Islet precursor cell (in vitro differentiated cells): ENCODE measurements around the gene DOCK4.

ENCODE experiments used
- DNase-seq: peaks from one replicate; pipeline ENCODE4 v3.0.0-alpha.2; 2018

DOCK4 gene

GRCh38 chr7:112105584-112106530, 100.3 kb downstream of the DOCK4 start:
- no peak for DNase-seq

- DNase-seq: no peak
Observed at GRCh38 chr7:112104120-112104519, 102.1 kb downstream of the DOCK4 start.

GRCh38 chr7:112103246-112103645, 103.0 kb downstream of the DOCK4 start:
- DNase-seq: no peak

GRCh38 chr7:112101201-112101846, 104.9 kb downstream of the DOCK4 start:
- no peak for DNase-seq

GRCh38 chr7:112097524-112097923, 108.7 kb downstream of the DOCK4 start:
- no peak for DNase-seq

- no peak for DNase-seq
Observed at GRCh38 chr7:112093409-112093808, 112.8 kb downstream of the DOCK4 start.

- DNase-seq: no peak
Observed at GRCh38 chr7:112092709-112093395, 113.3 kb downstream of the DOCK4 start.

GRCh38 chr7:112092306-112092705, 113.9 kb downstream of the DOCK4 start:
- DNase-seq: no peak

GRCh38 chr7:112091768-112092167, 114.4 kb downstream of the DOCK4 start:
- no peak for DNase-seq

GRCh38 chr7:112089551-112089950, 116.6 kb downstream of the DOCK4 start:
- no peak for DNase-seq

- DNase-seq: no peak
Observed at GRCh38 chr7:112088484-112089016, 117.6 kb downstream of the DOCK4 start.

- DNase-seq: no peak
Observed at GRCh38 chr7:112086496-112087254, 119.5 kb downstream of the DOCK4 start.

- DNase-seq: no peak
Observed at GRCh38 chr7:112084520-112084971, 121.7 kb downstream of the DOCK4 start.

- no peak for DNase-seq
Observed at GRCh38 chr7:112083776-112084355, 122.3 kb downstream of the DOCK4 start.

GRCh38 chr7:112082306-112082705, 123.9 kb downstream of the DOCK4 start:
- no peak for DNase-seq

- no peak for DNase-seq
Observed at GRCh38 chr7:112081778-112082177, 124.4 kb downstream of the DOCK4 start.

GRCh38 chr7:112080978-112081377, 125.2 kb downstream of the DOCK4 start:
- DNase-seq: peak; percentile 63

GRCh38 chr7:112080441-112080840, 125.8 kb downstream of the DOCK4 start:
- DNase-seq: no peak

- DNase-seq: no peak
Observed at GRCh38 chr7:112079673-112080072, 126.5 kb downstream of the DOCK4 start.

GRCh38 chr7:112079122-112079521, 127.1 kb downstream of the DOCK4 start:
- DNase-seq: no peak

GRCh38 chr7:112076324-112076723, 129.9 kb downstream of the DOCK4 start:
- DNase-seq: no peak

- no peak for DNase-seq
Observed at GRCh38 chr7:112074464-112074863, 131.7 kb downstream of the DOCK4 start.
